Dedifferentiated amniotic fluid mesenchymal stem cell (primary cell): ENCODE measurements around the gene GRIA4.
"Not testable (repeated sequence)": the region's sequence is repeated elsewhere in the genome, so short reads cannot be mapped to it uniquely, and the experiment has no call there.

Experiments
- DNase-seq: peaks from one replicate; pipeline ENCODE4 v3.0.0-alpha.2; 2016; ENCODE audit errors: extremely low spot score

GRIA4 gene

GRCh38 chr11:106001304-106002012, 391.6 kb downstream of the GRIA4 start:
- no peak for DNase-seq

GRCh38 chr11:106003094-106003493, 393.2 kb downstream of the GRIA4 start:
- DNase-seq, result not testable (repeated sequence)

- peak; percentile 22 for DNase-seq
Measured at GRCh38 chr11:106011481-106011880, 401.6 kb downstream of the GRIA4 start.

- no peak for DNase-seq
Measured at GRCh38 chr11:106012744-106013143, 402.9 kb downstream of the GRIA4 start.

- no peak for DNase-seq
Measured at GRCh38 chr11:106014035-106014434, 404.2 kb downstream of the GRIA4 start.

GRCh38 chr11:106014620-106015019, 404.7 kb downstream of the GRIA4 start:
- no peak for DNase-seq

GRCh38 chr11:106015066-106015465, 405.2 kb downstream of the GRIA4 start:
- no peak for DNase-seq

GRCh38 chr11:106017093-106017492, 407.2 kb downstream of the GRIA4 start:
- no peak for DNase-seq

GRCh38 chr11:106021181-106021966, 411.5 kb downstream of the GRIA4 start:
- peak; percentile 70 for DNase-seq

- peak; percentile 100 for DNase-seq
Measured at GRCh38 chr11:106021967-106022794, 412.3 kb downstream of the GRIA4 start, which contains the start of gene MSANTD4. Gene MSANTD4 (minus strand): TSS chr11:106022240. CDS start chr11:106010917, 11,323 bp downstream.

- no peak for DNase-seq
Measured at GRCh38 chr11:106022795-106023275, 413.0 kb downstream of the GRIA4 start.

GRCh38 chr11:106030609-106031008, 420.7 kb downstream of the GRIA4 start:
- DNase-seq, result no peak

- no peak for DNase-seq
Measured at GRCh38 chr11:106031202-106031810, 421.4 kb downstream of the GRIA4 start.
